Loucy (cell line): Measurements from ENCODE around the gene OR8D4.

Source experiments
- H2AFZ ChIP-seq: fragments of 200-600 bp; sonication (generic); 2 replicates; pipeline ENCODE4 v1.6.0; 2016; ENCODE audit warnings: antibody characterized with exemption, mild to moderate bottlenecking, low read length, moderate library complexity
- H3F3A ChIP-seq: fragments of 200-600 bp; 2 replicates; pipeline ENCODE4 v1.6.0; 2016; ENCODE audit warnings: antibody characterized with exemption, low read depth, mild to moderate bottlenecking
- H3K27me3 ChIP-seq: fragments of 200-600 bp; sonication (generic); 2 replicates; pipeline ENCODE4 v1.6.1; 2014; ENCODE audit warnings: low read length, mild to moderate bottlenecking; ENCODE audit not compliant: insufficient read depth, poor library complexity, severe bottlenecking
- H3K36me3 ChIP-seq: fragments of 200-600 bp; sonication (generic); 2 replicates; pipeline ENCODE4 v1.6.1; 2016; ENCODE audit warnings: low read length; ENCODE audit not compliant: insufficient read depth
- H3K4me1 ChIP-seq: fragments of 200-600 bp; sonication (generic); 2 replicates; pipeline ENCODE4 v1.5.1; 2014; ENCODE audit warnings: low read length, mild to moderate bottlenecking; ENCODE audit not compliant: insufficient read depth, poor library complexity, severe bottlenecking
- H3K4me2 ChIP-seq: fragments of 200-600 bp; sonication (generic); 2 replicates; pipeline ENCODE4 v1.6.0; 2014; ENCODE audit warnings: antibody characterized with exemption, low read length, low read depth, mild to moderate bottlenecking; ENCODE audit not compliant: poor library complexity, severe bottlenecking
- H3K4me3 ChIP-seq: fragments of 200-600 bp; sonication (generic); 2 replicates; pipeline ENCODE4 v1.5.1; 2014; ENCODE audit warnings: low read length, mild to moderate bottlenecking, mixed read lengths; ENCODE audit not compliant: poor library complexity, severe bottlenecking
- H3K79me2 ChIP-seq: fragments of 200-600 bp; sonication (generic); 2 replicates; pipeline ENCODE4 v1.6.1; 2014; ENCODE audit warnings: low read length; ENCODE audit not compliant: insufficient read depth
- H3K9ac ChIP-seq: fragments of 200-600 bp; sonication (generic); 2 replicates; pipeline ENCODE4 v1.6.0; 2014; ENCODE audit warnings: mild to moderate bottlenecking, low read depth, low read length, moderate library complexity; ENCODE audit not compliant: poor library complexity, severe bottlenecking
- H3K9me2 ChIP-seq: fragments of 200-600 bp; sonication (generic); replicated peaks from 2 replicates; pipeline ENCODE4 v1.6.1; 2016; ENCODE audit warnings: low read depth, low read length, mixed read lengths
- H3K9me3 ChIP-seq: fragments of 200-600 bp; sonication (generic); 2 replicates; pipeline ENCODE4 v1.6.1; 2014; ENCODE audit warnings: mild to moderate bottlenecking, antibody characterized with exemption, low read length, low read depth; ENCODE audit not compliant: insufficient read depth
- H4K20me1 ChIP-seq: fragments of 200-600 bp; sonication (generic); 2 replicates; pipeline ENCODE4 v1.6.0; 2014; ENCODE audit warnings: antibody characterized with exemption, low read length, mild to moderate bottlenecking; ENCODE audit not compliant: insufficient read depth, poor library complexity, severe bottlenecking
- EZH2phosphoT487 ChIP-seq: fragments of 200-600 bp; IDR thresholded peaks from 2 replicates; pipeline ENCODE4 v1.6.1; 2018; ENCODE audit warnings: antibody characterized with exemption, mild to moderate bottlenecking, moderate library complexity, borderline replicate concordance
- TF ChIP-seq, protein P1 (sequence below): fragments of 200-600 bp; sonication (generic); conservative IDR thresholded peaks from 2 replicates; pipeline ENCODE4 v1.5.1; 2014; ENCODE audit warnings: mild to moderate bottlenecking, antibody characterized with exemption, low read length

OR8D4 gene

DNA sequence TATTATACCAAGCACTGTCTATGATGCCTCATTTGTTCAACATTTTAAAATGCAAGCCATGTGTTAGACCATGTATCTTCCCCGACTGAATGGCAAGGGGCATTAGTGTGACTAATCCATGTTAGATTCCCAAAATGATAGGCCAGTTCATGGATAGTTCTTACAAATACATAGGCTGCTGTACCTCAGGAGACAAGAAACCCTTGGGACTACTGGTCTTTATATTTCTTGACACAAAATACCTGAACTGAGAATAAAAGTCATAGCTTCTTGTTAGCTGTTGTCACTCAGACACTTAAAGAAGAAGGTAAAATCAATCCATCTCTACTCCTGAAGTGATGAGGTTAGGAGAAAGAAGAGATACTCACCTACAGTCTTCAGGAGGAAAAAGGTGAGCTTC is at the start of gene OR8D4:
TSS of gene OR8D4 (plus strand) at position 301 of the 400 bp plus-strand sequence. CDS start 4,265 bp downstream, outside the sequence.
- no peaks in the 10 kb centered on the region for H3K36me3 ChIP-seq
- no peaks in the 10 kb centered on the region for H4K20me1 ChIP-seq
- H3K4me1 ChIP-seq, result no peaks in the 10 kb centered on the region
- TF ChIP-seq EZH2phosphoT487, result no peak
- TF ChIP-seq, protein P1, sequence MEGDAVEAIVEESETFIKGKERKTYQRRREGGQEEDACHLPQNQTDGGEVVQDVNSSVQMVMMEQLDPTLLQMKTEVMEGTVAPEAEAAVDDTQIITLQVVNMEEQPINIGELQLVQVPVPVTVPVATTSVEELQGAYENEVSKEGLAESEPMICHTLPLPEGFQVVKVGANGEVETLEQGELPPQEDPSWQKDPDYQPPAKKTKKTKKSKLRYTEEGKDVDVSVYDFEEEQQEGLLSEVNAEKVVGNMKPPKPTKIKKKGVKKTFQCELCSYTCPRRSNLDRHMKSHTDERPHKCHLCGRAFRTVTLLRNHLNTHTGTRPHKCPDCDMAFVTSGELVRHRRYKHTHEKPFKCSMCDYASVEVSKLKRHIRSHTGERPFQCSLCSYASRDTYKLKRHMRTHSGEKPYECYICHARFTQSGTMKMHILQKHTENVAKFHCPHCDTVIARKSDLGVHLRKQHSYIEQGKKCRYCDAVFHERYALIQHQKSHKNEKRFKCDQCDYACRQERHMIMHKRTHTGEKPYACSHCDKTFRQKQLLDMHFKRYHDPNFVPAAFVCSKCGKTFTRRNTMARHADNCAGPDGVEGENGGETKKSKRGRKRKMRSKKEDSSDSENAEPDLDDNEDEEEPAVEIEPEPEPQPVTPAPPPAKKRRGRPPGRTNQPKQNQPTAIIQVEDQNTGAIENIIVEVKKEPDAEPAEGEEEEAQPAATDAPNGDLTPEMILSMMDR, result no peak
- H3K4me3 ChIP-seq, result no peak within 1 kb of the TSS
- H3F3A ChIP-seq, result no peaks in the 10 kb centered on the region
- no peak within 1 kb of the TSS for H2AFZ ChIP-seq
- no peaks in the 10 kb centered on the region for H3K9me3 ChIP-seq
- no peaks in the 10 kb centered on the region for H3K79me2 ChIP-seq
- H3K9me2 ChIP-seq, result no peaks in the 10 kb centered on the region
- H3K27me3 ChIP-seq, result no peaks in the 10 kb centered on the region
- H3K4me2 ChIP-seq, result no peak within 1 kb of the TSS
- no peak within 1 kb of the TSS for H3K9ac ChIP-seq

GRCh38 chr11:123852321-123852720 is 49.6 kb upstream of the OR8D4 start:
- no peak overlapping the region for H3K4me2 ChIP-seq
- H3K36me3 ChIP-seq, result no peaks in the 10 kb centered on the region
- H3F3A ChIP-seq, result no peaks in the 10 kb centered on the region
- no peaks in the 10 kb centered on the region for H3K9me3 ChIP-seq
- H3K27me3 ChIP-seq, result no peaks in the 10 kb centered on the region
- TF ChIP-seq EZH2phosphoT487, result no peak
- TF ChIP-seq, protein P1, result no peak
- no peak overlapping the region for H3K4me3 ChIP-seq
- H3K9ac ChIP-seq, result no peak overlapping the region
- H3K79me2 ChIP-seq, result no peaks in the 10 kb centered on the region
- no peaks in the 10 kb centered on the region for H3K4me1 ChIP-seq
- no peak overlapping the region for H2AFZ ChIP-seq
- no peaks in the 10 kb centered on the region for H3K9me2 ChIP-seq
- H4K20me1 ChIP-seq, result no peaks in the 10 kb centered on the region

DNA sequence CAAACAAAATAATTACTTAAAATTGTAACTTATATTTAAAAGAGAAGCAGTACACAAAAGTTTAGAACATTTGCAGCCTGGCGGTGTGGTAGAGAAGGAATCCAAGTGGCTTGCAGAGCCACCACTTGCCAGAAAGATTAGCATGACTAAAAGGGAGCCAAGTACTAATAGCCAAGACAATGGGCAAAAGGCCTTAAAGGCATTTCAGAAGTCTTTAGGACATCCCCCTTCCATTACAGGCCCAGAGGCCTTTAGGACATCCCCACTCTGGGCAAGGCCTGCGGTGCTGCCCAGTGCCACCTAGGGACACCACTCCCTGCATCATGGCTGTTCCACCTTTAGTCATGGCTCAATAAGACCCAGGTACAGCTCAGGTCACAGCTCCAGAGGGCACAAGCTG is 48.9 kb upstream of the OR8D4 start:
- Histone ChIP-seq H2AFZ (no peak overlapping the region), H3K9ac (no peak overlapping the region), H3K27me3 (no peaks in the 10 kb centered on the region), H3K9me3 (no peaks in the 10 kb centered on the region), H3K4me3 (no peak overlapping the region), H3K4me2 (no peak overlapping the region), H4K20me1 (no peaks in the 10 kb centered on the region), H3K9me2 (no peaks in the 10 kb centered on the region), H3K79me2 (no peaks in the 10 kb centered on the region), H3K4me1 (no peaks in the 10 kb centered on the region), H3K36me3 (no peaks in the 10 kb centered on the region), H3F3A (no peaks in the 10 kb centered on the region)
- TF ChIP-seq EZH2phosphoT487, result no peak
- TF ChIP-seq, protein P1, result no peak
